DND-41 (cell line): ENCODE data around the gene FBXO3.

Source experiments
- EZH2 ChIP-seq: IDR thresholded peaks from 3 replicates; pipeline ENCODE4 v1.6.1; 2012; ENCODE audit warnings: borderline replicate concordance, low read depth, mild to moderate bottlenecking, moderate library complexity, low read length, inconsistent platforms; ENCODE audit not compliant: severe bottlenecking
- TF ChIP-seq, protein P1 (sequence below): IDR thresholded peaks from 2 replicates; pipeline ENCODE4 v1.5.1; 2012; ENCODE audit warnings: borderline replicate concordance, low read length, moderate library complexity, mild to moderate bottlenecking; ENCODE audit not compliant: poor library complexity, severe bottlenecking; ENCODE audit errors: extremely low read depth

DNA sequence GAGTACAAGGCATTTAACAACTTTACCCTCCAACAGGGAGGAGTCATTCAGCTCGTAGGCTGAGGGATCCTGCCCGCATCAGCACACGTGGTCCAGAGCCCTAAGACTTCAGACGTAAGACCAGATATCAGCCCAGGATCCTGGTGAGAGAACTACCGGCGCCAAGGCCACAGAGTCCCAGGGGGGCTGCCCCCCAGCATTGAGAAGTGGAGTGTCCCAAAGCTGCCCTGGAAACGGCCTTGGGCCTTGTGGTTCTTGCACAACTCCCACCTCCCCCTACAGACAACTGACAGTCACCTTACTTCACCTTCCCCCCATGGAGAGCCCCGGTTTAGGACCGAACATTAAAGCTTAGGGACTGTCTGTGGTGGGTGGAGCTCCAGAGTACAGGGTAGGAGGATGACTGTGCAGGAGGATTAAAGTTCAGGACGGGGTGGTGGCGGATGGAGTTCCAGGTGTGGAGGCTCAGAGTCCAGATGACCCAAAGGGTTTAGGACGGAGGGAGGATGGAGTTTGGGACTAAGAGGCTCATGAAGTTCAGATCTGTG is 74.7 kb downstream of the FBXO3 start:
- TF ChIP-seq, protein P1, sequence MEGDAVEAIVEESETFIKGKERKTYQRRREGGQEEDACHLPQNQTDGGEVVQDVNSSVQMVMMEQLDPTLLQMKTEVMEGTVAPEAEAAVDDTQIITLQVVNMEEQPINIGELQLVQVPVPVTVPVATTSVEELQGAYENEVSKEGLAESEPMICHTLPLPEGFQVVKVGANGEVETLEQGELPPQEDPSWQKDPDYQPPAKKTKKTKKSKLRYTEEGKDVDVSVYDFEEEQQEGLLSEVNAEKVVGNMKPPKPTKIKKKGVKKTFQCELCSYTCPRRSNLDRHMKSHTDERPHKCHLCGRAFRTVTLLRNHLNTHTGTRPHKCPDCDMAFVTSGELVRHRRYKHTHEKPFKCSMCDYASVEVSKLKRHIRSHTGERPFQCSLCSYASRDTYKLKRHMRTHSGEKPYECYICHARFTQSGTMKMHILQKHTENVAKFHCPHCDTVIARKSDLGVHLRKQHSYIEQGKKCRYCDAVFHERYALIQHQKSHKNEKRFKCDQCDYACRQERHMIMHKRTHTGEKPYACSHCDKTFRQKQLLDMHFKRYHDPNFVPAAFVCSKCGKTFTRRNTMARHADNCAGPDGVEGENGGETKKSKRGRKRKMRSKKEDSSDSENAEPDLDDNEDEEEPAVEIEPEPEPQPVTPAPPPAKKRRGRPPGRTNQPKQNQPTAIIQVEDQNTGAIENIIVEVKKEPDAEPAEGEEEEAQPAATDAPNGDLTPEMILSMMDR = no peak
- no peak for TF ChIP-seq EZH2
